IPS-NIHi11 (cell line): ENCODE data around the gene MEPCE.
A peak's percentile ranks its signal among the peaks of the same experiment; 100 is the strongest.
"Not testable (repeated sequence)": the region's sequence is repeated elsewhere in the genome, so short reads cannot be mapped to it uniquely, and the experiment has no call there.

Source experiments
- DNase-seq: peaks from one replicate; pipeline ENCODE4 v3.0.0; 2012; ENCODE audit warnings: mixed read lengths, low spot score

MEPCE gene, protein sequence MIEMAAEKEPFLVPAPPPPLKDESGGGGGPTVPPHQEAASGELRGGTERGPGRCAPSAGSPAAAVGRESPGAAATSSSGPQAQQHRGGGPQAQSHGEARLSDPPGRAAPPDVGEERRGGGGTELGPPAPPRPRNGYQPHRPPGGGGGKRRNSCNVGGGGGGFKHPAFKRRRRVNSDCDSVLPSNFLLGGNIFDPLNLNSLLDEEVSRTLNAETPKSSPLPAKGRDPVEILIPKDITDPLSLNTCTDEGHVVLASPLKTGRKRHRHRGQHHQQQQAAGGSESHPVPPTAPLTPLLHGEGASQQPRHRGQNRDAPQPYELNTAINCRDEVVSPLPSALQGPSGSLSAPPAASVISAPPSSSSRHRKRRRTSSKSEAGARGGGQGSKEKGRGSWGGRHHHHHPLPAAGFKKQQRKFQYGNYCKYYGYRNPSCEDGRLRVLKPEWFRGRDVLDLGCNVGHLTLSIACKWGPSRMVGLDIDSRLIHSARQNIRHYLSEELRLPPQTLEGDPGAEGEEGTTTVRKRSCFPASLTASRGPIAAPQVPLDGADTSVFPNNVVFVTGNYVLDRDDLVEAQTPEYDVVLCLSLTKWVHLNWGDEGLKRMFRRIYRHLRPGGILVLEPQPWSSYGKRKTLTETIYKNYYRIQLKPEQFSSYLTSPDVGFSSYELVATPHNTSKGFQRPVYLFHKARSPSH

DNA sequence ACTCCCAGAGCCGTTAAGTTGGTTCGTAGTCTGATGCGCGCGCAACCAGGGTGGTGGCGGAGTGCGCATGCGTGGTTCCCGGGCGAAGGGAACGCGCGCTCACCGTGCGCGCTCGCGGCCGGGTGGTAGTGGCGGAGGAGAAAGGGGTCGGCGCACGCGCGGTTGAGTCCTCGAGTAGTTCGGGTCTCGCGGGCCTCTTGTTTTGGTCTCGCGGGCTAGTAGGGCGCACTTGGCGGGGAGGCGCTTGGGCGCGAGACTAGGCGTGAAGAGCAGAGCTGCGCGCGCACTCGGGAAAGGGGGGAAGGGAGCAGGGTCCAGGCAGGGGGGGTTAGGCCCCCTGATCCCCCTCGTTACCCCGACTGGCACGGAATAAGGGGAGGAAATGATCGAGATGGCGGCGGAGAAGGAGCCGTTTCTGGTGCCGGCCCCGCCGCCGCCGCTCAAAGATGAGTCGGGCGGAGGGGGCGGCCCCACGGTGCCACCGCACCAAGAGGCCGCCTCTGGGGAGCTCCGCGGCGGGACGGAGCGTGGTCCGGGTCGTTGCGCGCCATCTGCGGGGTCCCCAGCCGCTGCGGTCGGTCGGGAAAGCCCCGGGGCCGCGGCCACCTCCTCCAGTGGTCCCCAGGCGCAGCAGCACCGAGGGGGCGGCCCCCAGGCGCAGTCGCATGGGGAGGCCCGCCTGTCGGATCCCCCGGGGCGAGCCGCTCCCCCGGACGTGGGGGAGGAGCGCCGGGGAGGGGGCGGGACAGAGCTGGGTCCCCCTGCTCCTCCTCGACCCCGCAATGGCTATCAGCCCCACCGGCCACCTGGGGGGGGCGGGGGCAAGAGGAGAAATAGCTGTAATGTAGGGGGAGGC lies at the start of gene MEPCE:
TSS of gene MEPCE (plus strand) at position 195 of the 856 bp plus-strand sequence. CDS start at position 383, 188 bp downstream.
- DNase-seq: peak; percentile 91

DNA sequence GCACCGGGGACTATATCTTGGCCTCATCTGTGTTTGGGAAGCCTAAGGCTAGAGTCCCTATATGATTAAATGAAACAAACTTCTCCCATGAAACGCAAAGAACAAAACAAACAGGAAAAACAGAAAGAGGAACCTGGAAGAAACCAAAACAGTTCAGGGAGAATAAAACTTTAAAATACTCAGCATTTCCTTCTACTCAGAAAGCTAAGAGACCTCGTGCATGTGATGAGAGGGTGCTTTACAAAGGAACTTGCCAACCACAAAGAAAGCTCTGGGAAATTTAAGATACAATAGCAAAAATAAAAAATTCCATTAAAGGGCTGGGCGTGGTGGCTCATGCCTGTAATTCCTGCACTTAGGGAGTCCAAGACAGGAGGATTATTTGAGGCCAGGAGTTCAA lies 49.4 kb upstream of the MEPCE start:
- no peak for DNase-seq

DNA sequence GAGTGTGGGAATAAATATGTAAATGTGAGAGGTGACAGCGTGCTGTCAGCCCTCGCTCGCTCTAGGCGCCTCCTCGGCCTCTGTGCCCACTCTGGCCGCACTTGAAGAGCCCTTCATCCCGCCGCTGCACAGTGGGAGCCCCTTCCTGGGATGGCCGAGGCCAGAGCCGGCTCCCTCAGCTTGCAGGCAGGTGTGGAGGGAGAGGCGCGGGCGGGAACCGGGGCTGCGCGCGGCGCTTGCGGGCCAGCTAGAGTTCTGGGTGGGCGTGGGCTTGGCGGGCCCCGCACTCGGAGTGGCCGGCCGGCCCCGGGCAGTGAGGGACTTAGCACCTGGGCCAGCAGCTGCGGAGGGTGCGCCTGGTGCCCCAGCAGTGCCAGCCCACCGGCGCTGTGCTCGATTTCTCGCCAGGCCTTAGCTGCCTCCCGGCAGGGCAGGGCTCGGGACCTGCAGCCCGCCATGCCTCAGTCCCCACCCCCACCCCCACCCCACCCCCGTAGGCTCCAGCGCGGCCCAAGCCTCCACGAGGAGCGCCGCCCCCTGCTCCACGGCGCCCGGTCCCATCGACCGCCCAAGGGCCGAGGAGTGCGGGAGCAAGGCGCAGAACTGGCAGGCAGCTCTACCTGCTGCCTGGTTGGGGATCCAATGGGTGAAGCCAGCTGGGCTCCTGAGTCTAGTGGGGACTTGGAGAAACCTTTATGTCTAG lies 47.9 kb upstream of the MEPCE start:
- DNase-seq: not testable (repeated sequence)

DNA sequence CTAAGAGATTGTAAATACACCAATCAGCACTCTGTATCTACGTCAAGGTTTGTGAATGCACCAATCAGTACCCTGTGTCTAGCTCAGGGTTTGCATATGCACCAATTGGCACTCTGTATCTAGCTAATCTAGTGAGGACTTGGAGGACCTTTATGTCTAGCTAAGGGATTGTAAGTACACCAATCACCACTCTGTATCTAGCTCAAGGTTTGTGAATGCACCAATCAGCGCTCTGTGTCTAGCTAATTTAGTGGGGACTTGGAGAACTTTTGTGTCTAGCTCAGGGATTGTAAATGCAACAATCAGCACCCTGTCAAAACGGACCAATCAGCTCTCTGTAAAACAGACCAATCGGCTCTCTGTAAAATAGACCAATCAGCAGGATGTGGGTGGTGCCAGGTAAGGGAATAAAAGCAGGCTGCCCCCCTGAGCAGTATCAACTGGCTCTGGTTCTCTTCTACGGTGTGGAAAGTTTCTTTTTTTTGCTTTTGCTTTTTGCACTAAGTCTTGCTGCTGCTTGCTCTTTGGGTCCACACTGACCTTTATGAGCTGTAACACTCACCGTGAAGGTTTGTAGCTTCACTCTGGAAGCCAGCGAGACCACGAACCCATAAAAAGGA lies 47.3 kb upstream of the MEPCE start:
- DNase-seq: not testable (repeated sequence)

DNA sequence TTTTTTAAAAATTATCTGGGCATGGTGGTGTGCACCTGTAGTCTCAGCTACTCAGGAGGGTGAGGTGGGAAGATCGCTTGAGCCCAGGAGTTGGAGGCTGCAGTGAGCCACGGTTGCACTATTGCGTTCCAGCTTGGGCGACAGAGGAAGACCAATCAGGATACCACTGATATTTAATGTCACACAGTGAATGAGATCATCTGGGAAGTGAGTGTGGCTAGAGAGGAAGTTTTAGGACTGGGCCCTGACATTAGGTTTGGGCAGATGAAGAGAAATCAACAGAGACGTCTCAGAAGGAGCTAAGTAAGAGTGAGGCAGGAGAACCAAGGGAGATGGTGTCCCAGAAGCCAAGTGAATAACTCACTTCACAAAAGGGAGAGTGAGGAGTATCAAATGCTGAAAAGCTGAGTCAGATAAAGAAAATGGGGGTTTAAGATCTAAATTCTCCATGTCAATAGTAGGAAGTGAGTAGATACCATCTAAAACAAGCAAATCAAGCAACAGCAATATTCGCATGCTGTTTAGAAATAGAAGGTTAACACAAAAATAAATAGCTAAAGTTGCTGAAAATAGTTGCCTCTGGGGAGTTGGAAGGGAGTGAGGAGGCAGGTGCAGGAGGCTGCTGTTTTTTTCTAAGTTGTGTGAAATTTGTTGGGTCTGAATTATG lies 44.9 kb upstream of the MEPCE start:
- DNase-seq: no peak

DNA sequence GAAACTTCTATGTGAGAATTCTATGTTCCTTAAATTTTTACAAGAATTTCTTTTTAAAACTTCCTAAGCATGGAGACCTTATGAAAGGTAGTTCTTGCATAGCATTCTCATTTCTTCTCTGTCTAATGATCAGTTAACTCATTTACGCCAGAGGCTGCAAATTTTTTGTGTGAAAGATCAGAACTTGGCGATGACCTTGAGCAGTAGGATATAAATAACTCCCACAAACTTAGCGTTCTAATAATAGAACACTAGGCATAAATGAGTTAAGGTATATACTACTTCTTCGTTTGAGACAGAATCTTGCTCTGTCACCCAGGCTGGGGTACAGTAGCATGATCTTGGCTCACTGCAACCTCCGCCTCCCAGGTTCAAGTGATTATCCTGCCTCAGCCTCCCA lies 42.7 kb upstream of the MEPCE start:
- no peak for DNase-seq

DNA sequence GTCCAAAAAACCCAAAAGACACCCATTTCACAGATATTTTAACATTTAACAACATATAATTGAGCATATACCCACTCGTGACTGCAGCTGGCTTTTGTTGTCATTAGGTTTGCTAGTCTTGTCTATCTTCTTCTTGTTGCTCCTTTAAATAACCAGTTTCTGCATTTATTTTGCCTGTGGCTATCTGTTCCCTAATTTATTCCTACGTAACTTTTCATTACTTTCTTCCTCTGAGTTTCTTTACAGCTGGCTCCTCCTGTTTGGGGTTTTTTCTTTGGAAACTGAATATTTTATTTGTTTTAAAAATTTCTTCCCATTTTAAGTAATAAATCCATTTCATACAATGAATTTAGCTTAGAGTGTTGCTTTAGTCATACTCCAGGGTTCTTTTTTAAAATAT lies 41.9 kb upstream of the MEPCE start:
- DNase-seq: no peak

DNA sequence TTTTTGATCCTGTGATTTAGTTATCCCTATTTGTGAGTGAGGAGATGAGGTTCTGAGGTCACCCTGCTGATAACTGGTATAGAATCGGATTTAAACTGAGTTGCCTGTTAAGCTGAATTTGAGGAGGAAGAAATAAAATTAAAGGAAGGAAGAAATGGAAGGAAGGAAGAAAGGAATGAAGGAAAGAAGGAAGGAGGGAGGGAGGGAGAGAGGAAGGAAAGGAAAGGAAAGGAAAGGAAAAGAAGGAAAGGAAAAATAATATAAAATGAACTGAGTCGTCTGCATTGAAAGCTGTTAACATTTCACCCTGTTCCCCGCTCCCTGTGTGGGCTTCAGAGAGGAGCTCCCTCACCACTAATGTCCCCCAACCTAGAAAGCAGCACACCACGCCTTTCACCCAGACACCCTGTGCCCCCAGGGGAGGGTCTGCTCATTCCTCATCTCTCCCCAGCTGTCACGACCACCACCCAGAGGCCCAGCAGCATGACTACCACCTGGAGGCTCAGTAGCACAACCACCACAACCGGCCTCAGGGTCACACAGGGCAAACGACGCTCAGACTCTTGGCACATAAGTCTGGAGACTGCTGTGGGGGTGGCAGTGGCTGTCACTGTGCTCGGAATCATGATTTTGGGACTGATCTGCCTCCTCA lies 40.1 kb upstream of the MEPCE start:
- no peak for DNase-seq

DNA sequence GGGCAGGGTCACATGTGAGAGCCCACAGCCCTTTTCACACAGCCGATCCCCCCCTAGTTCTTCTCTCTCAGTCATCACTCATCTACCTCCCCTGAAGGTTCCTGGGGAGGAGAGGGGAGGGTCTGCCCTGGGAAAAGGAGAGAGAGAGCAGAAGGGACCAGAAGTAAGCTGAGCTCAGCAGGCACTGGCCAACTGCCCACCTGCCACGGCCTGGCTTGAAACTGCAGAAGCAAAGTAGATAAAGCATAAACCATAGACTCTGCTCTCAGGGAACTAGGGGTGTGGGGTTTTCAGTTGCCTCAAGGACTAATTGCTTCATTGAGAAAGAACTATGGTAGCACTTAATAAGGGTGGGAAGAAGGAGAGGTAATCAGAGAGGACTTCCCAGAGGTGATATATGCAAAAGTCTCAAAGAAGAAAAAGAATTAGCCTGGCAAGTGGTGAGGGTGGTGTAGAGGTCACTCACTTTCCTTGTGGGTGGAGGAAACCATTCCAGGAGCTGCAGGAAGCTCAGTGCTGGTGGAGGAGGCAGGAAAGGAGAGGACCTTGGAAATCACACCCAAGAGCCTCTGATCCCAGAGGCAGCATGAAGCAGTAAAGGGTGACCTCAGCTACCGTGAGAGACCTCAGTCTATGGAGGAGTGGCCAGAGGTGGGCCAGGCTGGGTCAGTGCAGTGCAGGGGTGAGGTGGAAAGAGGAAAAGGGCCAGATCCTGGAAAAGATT lies 39.2 kb upstream of the MEPCE start:
- DNase-seq: no peak

DNA sequence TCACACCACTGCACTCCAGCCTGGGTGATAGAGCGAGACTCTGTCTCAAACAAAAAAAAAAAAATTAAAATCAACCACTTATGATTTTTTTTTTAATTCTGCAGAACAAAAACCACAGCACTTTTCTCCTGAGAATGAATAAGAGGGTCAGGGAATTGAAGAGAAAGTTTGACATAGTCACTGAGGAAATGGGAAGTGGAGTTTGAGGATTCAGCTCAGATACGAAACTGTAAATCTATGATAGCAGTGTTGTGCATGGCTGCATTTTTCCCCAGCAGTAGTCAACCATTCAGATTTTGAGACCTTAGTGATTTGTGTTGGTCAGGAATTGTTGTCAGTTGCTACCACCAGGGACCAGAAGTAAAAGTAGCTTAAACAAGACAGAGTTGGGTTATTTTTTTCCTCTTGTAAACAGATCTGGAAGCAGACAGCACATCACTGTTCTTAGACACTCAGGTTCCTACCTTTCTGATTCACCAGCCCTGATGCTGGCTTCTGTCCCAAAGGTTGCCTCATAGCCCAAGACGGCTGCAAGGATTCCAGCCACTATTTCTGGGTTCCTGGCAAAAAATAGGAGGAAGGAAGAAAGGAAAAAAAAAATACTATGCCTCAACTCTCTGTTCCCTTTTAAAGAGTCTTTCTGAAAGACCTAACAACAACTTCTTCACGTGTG lies 36.3 kb upstream of the MEPCE start:
- DNase-seq: no peak

DNA sequence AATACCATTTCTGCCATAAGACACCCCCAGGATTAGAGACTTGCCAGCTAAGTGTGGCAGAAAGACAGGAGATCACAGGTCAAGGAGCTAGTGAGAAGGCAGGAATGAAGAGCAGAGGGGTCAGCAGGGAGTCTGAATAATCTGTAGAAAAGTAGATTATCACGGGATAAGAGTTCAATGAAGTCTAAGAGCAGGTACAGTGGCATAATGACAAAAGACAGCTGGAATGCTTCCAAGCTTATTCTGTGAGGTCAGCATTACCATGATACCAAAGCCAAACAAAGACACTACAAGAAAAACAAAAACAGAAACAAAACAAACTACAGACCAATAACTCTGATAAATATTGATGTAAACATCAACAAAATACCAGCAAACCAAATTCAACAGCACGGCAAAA lies 35.6 kb upstream of the MEPCE start:
- no peak for DNase-seq

DNA sequence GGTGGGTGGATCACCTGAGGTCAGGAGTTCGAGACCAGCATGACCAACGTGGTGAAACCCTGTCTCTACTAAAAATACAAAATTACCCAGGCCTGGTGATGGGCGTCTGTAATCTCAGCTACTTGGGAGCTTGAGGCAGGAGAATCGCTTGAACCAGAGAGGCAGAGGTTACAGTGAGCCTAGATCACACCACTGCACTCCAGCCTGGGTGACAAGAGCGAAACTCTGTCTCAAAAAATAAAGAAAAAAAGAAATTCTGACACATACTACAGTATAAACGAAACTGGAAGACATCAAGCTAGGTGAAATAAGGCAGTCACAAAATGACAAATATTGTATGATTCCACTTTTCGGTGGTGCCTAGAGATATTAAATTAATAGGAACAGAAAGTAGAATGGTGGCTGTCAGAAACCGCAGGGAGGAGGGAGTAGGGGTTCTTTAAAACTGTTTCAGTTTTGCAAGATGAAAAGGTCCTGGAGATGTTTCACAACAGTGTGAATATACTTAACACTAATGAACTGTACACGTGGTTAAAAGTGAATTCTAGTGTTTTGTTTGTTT lies 33.1 kb upstream of the MEPCE start:
- no peak for DNase-seq

DNA sequence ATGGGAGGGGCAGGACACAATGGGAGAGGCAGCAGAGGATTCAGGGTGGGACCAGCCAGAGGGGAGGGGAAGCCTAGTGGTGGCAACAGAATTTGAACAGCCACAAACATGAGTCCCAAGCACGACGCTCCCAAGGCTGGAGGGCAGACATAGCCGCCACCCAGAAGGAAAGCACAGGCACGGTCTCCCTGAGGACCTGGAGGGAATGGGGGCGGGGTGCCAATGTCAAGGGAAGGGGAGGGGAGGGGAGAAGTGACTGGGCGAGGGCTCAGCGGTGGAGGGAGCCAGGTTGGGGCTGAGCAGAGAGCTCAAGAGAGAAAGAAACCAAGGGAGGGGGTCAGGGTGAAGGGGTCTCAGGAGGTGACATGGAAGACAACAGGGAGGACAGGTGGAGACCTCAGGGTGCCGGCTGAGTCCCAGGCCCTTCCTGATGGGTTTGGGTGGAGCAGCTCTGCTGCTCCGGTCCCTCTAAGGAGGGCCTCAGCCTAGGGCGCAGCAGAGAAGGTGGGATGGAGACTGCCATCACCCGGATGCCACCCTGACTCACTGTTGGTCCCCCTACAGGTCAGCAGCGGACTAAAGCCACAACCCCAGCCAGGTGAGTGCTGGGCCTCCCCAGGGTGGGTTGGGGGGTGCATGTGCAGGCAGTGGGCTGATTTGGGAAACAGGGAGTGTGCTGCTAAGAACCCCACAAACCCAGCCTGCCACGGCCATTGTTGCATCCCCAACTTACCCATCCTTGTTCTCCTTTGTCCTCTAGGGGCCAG lies 32.1 kb upstream of the MEPCE start:
- no peak for DNase-seq

DNA sequence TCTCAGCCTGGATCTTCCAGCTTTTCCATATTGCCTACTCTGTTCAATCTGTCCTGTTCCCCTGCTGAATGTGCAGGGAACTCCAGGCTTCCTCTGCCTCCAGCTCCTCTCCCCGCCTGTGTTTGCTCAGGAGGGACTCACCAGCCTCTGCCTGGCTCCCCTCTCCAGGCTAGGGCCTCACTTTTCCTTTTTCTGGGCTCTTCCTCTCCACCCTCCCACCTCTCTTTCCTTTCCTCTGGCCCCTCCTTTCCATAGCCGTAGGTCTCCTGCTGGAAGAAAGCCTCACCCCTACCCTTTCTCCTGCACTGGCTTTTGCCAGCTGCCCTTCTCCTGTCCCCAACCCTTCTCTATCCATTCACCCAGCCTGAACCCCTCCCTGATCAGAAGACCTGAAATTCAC lies 31.4 kb upstream of the MEPCE start:
- DNase-seq: no peak

DNA sequence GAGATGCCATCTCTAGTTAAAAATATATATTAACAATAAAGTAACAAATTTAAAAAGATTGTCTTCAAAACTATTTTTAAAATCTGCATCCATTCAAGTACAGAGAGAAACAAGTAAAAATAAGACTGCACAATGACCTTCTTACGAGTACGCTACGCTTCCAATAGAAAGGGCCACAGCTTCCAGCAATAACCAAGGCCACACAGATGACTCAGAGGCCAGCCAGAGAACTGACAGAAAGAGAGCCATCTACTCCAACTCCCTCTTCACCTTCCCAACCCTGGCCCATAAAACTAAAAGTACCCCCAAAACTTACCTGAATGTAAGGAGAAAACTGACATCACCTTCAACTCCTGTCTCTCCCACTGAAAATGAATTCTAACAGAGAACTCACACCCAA lies 29.6 kb upstream of the MEPCE start:
- no peak for DNase-seq

DNA sequence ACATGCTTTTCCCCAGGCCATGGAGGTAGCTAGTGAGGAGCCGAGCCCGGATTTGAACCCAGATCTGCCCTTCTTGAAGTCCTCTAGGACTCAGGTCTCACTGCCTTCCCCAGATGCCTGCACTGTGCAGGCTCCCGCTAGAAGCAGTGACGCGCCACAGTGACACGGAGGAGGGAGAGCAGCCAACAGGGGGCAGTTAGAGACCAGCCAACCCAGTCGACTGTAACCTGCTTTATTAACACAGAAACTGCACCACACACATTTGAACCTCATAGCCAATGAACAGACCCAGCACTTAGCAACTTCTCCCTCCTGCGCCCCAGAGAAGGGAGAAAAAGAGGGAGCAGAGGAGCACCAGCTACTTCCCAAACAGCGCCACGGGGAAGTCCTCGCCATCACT lies 29.0 kb upstream of the MEPCE start:
- peak; percentile 61 for DNase-seq

DNA sequence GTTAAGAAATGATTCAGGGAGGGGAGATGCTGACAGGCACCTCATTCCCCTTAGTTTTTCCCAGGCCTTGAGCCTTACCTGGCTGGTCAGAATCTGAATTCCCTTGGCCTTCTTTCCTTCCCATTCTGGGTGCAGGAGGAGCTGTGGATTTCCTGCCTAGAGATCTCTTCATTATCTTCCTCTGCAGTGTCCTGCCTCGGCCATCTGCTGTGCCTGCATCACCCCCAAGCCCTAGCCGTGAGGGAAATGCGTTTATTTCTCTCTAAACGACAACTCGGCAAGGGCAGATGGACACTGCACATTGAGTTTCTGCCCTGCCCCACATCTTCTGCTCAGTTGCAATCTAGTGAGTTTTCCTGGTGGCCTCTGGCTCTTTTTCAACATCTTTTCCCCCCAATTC lies 27.8 kb upstream of the MEPCE start:
- no peak for DNase-seq

DNA sequence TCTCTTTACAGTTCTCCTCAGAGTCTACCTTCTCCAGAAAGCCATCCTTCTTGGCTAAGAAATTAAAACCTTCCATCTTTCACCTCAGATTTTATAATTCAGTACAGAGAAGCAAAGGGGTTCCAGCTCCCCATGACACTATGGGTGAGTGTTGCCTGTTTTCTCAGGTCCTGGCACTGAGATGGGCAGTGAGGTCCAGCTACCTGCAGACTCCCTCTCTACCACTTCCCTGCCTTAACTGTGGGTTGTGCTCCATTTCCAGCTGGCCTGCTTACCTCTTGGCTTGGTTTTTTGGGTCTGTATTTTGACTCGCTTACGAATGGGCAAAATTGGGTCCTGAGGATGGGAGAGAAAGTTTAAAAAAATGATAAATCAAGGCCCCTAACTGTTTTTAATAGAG lies 27.4 kb upstream of the MEPCE start:
- DNase-seq: no peak
